ACHN (cell line): ENCODE results near the gene IFI27L2.

ENCODE experiments used
- DNase-seq: peaks from one replicate; pipeline ENCODE4 v3.0.0-alpha.2; 2015
- in situ Hi-C: cut with HindIII; loops from 2 replicates; pipeline ENCODE4 v1.10.0; 2017; ENCODE audit warnings: low sequenced_read_pairs, low pct_ligation_motif_present, low pct_unique_long_range_greater_than_20kb

The IFI27L2 gene

DNA sequence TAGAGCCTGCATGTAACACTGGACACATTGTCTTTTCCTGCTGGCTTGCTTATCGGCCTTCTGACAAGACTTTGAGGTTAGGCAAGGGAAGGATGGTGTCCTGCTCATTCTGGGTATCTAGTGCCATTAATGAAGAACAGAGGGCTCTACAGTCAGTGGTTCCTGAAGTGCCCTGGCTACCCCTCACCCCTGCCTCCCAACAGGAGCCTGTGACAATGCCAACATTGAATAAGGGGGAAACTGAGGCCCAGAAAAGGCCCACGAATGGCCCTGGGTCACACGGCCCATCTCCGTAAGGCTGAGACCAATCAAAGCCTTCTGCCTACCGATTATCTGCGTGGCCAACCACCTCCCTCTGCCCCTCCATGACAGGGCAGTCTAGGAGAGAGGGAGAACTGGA, 2.1 kb downstream of the IFI27L2 start:
- no peak for DNase-seq
- in situ Hi-C loops: no loop called here

DNA sequence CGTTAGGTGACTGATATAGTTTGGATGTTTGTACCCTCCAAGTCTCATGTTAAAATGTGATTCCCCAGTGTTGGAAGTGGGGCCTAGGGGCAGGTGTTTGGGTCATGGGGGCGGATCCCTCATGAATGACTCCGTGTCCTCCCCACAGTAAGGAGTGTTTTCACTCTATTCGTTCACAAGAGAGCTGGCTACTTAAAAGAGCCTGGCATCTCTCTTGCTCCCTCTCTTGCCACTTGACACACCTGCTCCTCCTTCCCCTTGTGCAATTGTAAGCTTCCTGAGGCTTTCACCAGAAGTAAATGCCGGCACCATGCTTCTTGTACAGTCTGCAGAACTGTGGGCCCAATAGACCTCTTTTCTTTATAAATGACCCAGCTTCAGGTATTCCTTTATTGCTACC, 2.6 kb downstream of the IFI27L2 start:
- no peak for DNase-seq
- in situ Hi-C loops: no loop called here

DNA sequence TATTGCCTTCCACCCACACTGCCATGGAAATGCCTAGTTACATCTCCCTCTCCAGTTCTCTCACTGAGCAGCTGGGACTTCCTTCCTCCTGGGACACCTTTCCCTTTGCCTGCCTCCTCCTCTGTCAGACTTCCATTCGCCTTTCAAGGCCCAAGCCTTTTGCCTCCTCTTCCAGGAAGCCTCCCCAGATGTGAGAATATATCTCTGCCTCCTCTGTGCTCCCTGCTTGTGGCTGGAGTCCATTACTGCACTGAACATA, 3.1 kb downstream of the IFI27L2 start:
- DNase-seq: no peak
- in situ Hi-C loops: no loop called here

DNA sequence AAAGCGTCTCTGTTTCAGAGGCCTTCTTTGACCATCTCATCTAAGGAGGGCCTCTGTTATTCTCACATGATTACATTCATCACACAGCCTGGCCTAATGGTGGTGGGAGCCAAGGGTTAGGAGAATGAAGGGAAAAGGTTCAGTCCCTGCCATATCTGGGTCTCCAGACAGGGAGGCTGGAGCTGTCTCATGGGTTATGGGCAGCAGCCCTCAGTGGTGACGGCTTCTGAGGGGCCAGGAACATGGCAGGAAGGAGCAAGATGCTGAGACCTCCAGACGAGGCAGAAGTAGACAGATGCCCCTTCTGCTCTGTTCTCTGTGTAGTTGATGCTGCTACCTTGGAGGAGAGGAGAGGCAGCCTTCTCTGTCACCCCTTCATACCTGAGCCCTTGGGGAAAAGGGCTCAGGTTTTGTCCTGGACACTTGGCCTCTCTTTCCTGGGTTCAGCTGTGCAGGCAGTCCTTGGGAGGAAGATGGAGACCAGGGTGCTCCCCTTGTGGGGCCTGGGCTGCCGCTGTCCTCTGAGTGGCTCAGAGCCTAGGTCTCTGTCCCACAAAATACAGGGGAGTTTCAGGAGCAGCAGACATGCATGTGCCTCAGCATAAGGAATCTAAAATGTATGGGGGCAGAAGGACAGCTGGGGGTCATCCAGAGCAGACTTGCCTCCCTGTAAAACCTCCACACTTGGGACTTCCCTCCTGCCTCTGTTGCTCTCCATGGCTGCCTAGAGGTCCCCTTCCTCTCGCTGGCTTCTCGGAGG, 3.6 kb downstream of the IFI27L2 start:
- in situ Hi-C loops: no loop called here
- DNase-seq: no peak

DNA sequence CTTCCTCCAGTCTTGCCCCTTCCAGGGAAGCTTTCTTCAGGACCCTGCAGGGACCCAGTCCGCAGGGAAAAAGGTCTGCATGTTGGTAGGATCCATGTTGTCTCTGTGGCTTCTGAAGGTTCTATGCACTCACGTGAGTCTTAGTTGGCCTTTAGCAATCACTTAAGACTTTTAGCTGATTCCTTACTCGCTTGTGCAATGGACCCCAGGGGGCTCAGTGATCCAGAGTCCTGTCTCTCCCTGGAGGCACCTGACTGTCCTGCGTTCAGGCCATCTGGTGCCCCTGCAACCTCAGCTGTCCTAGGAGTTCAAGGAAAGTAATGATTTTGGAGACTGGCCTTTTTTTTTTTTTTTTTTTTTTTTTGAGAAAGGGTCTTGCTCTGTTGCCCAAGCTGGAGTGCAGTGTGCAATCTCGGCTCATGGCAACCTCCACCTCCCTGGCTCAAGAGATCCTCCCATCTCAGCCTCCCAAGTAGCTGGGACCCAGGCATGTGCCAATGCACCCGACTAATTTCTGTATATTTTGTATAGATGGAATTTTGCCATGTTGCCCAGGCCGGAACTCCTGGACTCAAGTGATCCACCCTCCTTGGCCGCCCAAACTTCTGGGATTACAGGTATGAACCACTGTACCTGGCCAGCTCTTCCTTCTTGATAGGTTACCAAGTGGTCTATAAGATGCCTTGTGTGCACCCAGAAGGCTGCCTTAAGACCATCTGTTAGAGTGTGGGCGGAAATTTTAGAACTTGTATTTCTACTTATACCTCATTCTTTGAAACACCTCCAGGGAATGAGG, 4.6 kb downstream of the IFI27L2 start:
- in situ Hi-C loops: no loop called here
- no peak for DNase-seq

DNA sequence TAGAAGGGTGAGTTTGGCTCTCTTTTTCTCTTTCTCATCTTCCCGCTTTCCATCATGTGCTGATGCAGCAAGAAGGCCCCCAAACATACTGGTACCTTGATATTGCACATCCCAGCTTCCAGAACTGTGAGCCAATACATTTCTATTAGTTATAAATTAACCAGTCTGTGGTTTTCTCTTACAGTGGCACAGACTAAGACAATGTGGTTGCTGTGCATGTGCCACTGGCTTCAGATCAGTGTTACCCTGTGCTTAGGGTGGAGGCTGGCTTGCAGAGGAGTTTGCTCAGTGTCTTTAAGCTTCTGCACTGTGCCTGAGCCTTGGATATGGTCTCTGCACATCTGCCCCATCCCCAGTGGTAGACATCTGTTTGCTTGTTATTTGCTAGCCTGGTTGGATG, 5.5 kb downstream of the IFI27L2 start:
- DNase-seq: peak; percentile 37
- in situ Hi-C loops: no loop called here

DNA sequence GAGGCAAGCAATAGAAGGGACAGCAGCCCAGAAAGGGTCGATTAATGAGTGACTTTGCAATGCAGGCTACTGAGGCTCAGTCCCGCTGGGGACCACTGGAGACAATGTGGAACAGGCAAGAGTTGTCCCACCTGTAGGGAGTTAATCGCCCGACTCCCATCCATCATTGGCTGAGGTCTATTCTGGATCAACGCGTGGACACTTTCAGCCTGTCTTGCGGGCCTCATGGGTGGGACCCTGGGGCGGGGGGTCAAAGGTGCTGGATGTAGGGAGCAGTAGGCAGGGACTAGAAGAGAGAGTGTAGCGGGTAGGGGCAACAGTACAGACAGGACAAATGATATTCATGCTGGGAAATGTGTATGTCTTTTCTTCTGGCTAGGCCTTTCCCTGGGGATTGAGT, 6.1 kb downstream of the IFI27L2 start:
- DNase-seq: no peak
- in situ Hi-C loops: no loop called here

DNA sequence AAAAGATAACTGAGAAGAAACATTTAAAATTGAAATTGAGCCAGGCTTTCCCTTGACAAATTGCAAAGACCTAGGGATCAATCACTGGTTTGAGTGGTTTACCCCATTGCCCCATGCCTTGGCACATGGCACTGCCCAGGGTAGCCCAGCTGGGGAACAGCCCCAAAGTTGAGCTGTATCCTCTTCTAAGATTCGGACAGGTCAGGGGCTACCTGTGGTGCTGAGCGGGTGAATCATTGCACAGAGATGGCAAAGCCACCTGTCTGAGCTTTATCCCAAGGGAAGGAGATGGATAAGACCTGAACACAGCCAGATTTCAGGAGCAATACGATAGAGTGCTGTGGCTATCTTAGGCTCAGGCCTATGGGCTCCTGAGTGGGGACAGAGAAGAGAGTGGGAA, 7.0 kb downstream of the IFI27L2 start:
- no peak for DNase-seq
- in situ Hi-C loops: no loop called here

DNA sequence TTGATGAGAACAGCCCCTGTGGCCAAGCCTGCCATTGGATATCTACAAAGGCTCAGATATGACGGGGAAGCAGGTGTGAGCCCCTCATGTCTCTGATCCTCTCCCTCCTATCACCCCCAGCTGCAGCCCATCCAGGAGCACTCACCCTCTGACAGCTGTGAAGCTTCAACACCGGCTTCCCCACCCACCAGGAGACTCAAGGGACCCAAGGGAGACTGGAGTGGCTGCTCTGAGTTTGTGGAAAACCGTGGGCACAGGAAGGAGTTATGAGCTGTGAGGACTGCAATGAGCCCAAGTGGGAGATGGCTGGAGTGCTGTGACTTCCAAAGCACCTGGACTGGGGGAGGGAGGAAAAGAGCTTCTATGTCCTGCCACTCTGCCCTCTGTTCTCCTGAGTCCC, 7.9 kb downstream of the IFI27L2 start:
- DNase-seq: no peak
- in situ Hi-C loops: no loop called here

DNA sequence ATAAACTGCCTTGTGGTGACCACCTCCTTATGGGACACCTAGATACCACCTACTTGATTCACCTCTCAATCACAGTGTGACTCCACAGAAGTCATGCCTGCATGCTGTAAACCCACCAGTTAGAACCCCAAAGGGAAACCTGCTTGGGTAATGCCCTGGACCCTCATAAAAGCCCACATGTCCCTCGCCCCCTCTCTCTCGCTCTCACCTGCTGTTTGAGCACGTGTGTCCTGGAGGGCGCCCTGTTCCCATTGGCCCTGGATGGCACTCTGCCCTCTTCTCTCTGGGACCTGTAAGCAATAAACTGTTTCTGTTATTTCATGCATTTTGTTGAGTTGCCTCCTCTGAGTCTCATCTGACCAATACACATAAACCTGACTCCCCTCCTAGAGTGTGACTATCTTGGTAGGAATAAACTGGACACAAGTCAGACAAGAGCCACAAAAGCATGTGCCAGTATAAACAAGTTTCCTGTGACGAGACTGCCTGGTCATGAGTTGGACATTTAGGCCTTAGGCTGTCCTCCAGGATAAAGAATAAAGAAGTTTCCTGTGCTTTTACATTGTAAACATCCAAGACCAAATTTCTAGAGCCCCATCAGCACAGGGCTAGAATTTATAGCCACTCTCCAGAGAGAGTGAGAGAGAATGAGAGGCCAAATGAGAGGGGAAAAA, 8.6 kb downstream of the IFI27L2 start:
- in situ Hi-C loops: no loop called here
- no peak for DNase-seq

DNA sequence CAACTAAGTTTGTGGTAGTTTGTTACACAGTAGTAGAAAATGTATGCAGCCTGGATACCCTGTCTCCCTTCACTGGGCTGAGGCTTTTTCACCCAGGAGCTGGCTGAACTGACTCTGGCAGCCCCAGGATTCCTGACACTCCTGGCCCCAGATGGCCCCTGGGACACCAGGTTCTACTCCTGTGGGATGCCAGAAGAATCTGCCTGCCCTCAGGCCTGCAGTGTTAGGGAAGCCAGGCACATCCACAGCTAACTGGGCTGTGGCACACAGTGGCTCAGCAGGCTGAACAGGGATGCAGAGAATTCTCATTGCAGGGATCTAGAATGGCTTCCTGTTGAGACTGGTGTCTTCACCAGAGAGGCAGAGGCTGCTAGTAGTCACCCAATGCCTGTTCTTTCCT, 10.3 kb downstream of the IFI27L2 start:
- DNase-seq: no peak
- in situ Hi-C loops: no loop called here

DNA sequence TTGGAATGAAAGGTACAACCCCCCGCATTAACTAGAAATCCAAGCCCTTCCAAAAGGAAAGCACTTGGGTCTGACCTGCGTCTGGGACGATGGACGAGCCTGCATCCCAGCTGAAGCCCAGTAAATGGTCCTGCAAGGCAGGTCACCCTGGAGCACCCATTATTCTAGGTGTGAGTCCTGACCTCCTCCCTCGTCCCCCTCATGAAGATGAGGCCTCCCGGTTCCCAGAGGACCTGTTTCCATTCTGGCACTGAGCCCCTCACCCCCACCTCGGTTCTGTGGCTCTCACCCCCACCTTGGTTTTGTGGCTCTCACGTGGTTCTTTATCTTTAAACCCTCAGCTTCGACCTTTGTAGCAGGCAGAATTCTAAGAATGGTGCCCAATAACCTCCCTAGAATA, 11.5 kb downstream of the IFI27L2 start:
- in situ Hi-C loops: no loop called here
- DNase-seq: no peak

DNA sequence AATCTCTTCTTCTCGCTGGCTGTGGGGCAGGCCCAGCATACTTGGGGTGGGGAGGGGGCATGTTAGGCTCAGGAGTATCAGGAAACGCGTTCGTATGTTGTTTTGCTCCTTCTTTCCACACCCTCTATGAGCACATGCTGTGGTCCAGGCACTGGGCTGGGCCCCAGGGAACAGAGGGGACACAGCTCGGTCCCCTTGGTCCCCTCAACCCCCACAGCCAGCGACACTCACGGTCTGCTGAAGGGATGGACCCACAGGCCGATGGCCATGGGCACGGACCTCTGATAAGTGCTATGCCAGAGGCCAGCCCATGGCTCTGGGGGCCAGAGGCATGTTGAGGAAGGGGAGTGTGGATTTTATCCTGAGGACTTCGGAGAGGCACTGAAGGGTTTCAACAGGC, 12.7 kb downstream of the IFI27L2 start:
- DNase-seq: no peak
- in situ Hi-C loops: no loop called here

DNA sequence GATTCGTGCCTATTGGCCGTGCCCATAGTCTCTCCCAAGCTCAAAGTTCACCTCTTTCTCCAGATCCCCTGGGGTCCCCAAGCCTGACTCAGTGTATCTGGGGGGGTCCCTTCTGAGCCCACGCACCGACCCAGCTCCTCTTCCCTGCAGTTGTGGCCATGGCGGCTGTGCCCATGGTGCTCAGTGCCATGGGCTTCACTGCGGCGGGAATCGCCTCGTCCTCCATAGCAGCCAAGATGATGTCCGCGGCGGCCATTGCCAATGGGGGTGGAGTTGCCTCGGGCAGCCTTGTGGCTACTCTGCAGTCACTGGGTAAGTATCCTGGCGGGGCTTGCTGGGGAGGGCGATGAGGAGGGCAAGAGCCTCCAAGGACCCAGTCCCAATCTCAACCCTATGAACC, 13.8 kb downstream of the IFI27L2 start:
- in situ Hi-C loops: no loop called here

DNA sequence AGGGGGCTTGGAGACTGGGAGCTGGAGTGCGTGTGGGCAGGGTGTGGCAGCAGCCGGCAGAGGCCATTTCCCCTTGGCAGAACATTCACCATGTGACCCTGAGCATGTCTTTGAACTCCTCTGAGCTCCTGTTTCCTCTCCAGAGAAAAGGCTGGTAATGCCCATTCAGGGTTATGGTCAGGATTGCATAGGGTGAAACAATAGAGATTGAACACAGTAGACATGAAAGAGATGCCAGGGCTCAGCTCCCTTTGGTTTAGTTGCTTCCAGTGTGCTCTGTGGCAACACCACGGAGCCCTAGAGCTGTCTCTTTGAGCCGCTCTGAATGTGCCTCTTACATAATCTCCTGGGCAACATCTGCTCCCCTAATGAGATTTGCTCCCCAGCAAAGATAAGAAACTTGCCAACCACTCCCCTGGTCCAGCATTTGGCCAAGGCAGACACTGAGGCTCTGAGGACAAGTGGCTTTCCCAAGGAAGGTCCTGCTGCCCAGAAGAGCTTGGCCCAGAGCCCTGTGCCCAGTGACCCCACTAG, 14.3 kb downstream of the IFI27L2 start:
- in situ Hi-C loops: no loop called here
- no peak for DNase-seq

More for the DNA sequence above, 13.8 kb downstream of the IFI27L2 start:
- no peak for DNase-seq

DNA sequence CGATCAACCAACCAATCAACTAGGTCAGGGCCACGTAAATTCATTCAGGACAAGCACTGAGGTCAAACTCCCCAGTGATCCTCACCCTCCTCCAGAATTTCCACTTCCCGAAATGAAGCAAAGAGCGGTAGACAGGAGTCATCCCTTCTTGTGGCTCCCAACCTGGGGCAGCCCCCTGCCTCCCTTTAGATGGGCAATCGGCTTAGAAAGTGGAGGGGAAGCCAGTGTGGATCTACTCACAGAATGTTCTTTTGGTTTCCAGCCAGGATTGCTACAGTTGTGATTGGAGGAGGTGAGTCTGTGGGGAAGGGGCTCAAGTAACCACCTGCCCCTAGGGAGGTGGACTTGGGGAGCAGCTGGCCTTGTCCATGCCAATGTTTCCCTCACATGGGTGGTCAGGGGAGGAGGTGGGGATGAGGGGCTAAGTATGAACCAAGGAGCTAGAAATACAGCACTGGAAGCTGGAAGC, 14.8 kb downstream of the IFI27L2 start:
- in situ Hi-C loops: no loop called here

DNA sequence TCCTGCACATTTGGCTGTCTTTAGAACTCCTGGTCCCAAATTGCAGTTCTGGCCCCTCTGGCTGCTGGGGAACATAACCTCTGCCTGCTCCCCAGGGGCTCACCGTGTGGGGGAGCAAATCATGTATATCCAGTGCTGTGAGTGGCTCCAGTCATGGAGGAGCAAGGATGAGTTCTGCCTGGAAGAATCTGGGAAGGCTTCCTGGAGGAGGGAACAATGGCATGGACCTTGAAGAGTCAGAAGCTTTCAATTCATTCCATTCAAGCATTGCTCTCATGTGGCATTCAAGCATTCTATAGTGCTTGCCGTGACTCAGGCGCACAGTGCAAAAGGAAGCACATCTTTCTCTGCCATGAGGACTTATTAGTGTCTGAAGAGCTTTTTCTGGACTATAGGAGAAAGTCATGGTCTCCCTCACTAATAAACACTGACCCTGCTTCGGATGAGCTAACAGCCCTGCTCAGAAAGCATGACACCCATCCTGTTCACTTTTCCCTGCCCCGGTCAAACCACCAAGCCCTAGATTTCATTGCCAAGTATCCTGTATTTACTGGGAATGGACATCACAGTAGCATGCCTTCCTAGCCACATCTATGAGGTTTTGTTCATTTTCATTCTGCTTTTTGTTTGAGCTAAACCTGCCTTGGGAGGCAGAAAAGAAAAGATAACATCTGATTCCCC, 15.4 kb downstream of the IFI27L2 start:
- in situ Hi-C loops: no loop called here

More for the DNA sequence above, 14.8 kb downstream of the IFI27L2 start:
- DNase-seq: no peak

DNA sequence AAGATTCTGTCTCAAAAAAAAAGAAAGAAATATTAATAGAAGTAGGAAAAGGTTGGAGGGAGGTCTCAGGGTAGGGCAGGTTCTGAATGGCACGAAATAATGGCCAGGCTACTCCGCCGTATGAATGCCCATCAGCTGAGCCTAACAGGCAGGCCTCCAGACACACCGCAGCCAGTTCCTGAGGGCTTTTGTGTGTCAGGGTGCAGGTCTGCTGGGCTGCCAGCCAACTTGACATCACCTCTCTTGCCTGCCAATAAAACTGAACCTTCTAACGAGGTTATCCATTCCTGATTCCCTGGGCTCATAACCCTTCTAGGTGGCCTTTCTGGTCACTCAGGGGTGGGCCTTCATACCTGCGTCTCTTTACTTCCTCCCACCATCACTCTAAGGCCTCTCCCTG, 15.9 kb downstream of the IFI27L2 start:
- in situ Hi-C loops: no loop called here
- DNase-seq: no peak

More for the DNA sequence above, 15.4 kb downstream of the IFI27L2 start:
- DNase-seq: no peak

DNA sequence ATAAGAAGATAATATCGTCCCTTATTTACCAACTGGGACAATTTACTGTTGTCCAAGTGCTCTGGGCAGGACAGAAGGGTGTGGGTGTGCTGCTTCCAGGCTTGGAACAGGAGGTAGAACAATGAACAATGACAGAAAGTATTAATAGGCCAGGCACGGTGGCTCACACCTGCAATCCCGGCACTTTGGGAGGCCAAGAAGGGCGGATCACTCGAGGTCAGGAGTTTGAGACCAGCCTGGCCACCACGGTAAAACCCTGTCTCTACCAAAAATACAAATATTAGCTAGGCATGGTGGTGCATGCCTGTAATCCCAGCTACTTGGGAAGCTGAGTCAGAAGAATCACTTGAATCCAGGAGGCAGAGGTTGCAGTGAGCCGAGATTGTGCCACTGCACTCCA, 16.3 kb downstream of the IFI27L2 start:
- no peak for DNase-seq
- in situ Hi-C loops: no loop called here
